ENCODE results near the gene UGT1A9. TPM values are rescaled to one million over a fixed set of nuclear protein-coding genes. Genes with fewer than 3 reads are reported as not detected.
"Not testable (repeated sequence)": the region's sequence is repeated elsewhere in the genome, so short reads cannot be mapped to it uniquely, and the experiment has no call there.

Gene UGT1A9
- polyA plus RNA-seq, 4 donors = 0.07 TPM; not detected in 3

GRCh38 chr2:233651430-233651829 lies 20.3 kb upstream of the UGT1A9 start:
- FAIRE-seq = no peak

GRCh38 chr2:233654501-233654900 lies 17.2 kb upstream of the UGT1A9 start:
- H3K27ac ChIP-seq (ENCODE audit: low read depth in 1 of 3, low read length in 2 of 3) = no peak overlapping the region
- no peak for FAIRE-seq
- 55 to 69% (median 67%) methylated on average over 6 of the region's 6 CpGs for WGBS, 3 donors
- H3K9me3 ChIP-seq (ENCODE audit: control insufficient read depth in 2 of 2, insufficient read depth in 1 of 2, low read depth in 1 of 2, low read length in 1 of 2) = no peaks in the 10 kb centered on the region
- no peak for DNase-seq
- no peaks in the 10 kb centered on the region for H3K4me1 ChIP-seq (ENCODE audit: control insufficient read depth in 3 of 3, insufficient read depth in 2 of 3, low read depth in 1 of 3, low read length in 2 of 3)
- H3K4me3 ChIP-seq (ENCODE audit: low read depth in 1 of 3, low read length in 3 of 3) = no peak overlapping the region
- no peaks in the 10 kb centered on the region for H3K36me3 ChIP-seq (ENCODE audit: control insufficient read depth in 3 of 3, insufficient read depth in 2 of 3, low read depth in 1 of 3, low read length in 3 of 3)
- no peaks in the 10 kb centered on the region for H3K27me3 ChIP-seq (ENCODE audit: control insufficient read depth in 3 of 3, insufficient read depth in 3 of 3, low read length in 3 of 3)

More at GRCh38 chr2:233651430-233651829, 20.3 kb upstream of the UGT1A9 start:
- H3K27ac ChIP-seq (ENCODE audit: low read depth in 1 of 3, low read length in 2 of 3) = no peak overlapping the region
- 95 to 100% (median 98%) methylated on average over 2 of the region's 2 CpGs for WGBS, 3 donors
- DNase-seq = no peak
- H3K27me3 ChIP-seq (ENCODE audit: control insufficient read depth in 3 of 3, insufficient read depth in 3 of 3, low read length in 3 of 3) = no peaks in the 10 kb centered on the region
- H3K4me3 ChIP-seq (ENCODE audit: low read depth in 1 of 3, low read length in 3 of 3) = no peak overlapping the region
- peaks cover 0 to 3% of the 10 kb centered on the region in 2 donors for H3K9me3 ChIP-seq (ENCODE audit: control insufficient read depth in 2 of 2, insufficient read depth in 1 of 2, low read depth in 1 of 2, low read length in 1 of 2)
- H3K4me1 ChIP-seq (ENCODE audit: control insufficient read depth in 3 of 3, insufficient read depth in 2 of 3, low read depth in 1 of 3, low read length in 2 of 3) = no peaks in the 10 kb centered on the region
- no peaks in the 10 kb centered on the region for H3K36me3 ChIP-seq (ENCODE audit: control insufficient read depth in 3 of 3, insufficient read depth in 2 of 3, low read depth in 1 of 3, low read length in 3 of 3)

GRCh38 chr2:233655043-233655442 lies 16.7 kb upstream of the UGT1A9 start:
- Histone ChIP-seq H3K4me1 (ENCODE audit: control insufficient read depth in 3 of 3, insufficient read depth in 2 of 3, low read depth in 1 of 3, low read length in 2 of 3) (no peaks in the 10 kb centered on the region), H3K36me3 (ENCODE audit: control insufficient read depth in 3 of 3, insufficient read depth in 2 of 3, low read depth in 1 of 3, low read length in 3 of 3) (no peaks in the 10 kb centered on the region), H3K4me3 (ENCODE audit: low read depth in 1 of 3, low read length in 3 of 3) (no peak overlapping the region), H3K27me3 (ENCODE audit: control insufficient read depth in 3 of 3, insufficient read depth in 3 of 3, low read length in 3 of 3) (no peaks in the 10 kb centered on the region), H3K9me3 (ENCODE audit: control insufficient read depth in 2 of 2, insufficient read depth in 1 of 2, low read depth in 1 of 2, low read length in 1 of 2) (no peaks in the 10 kb centered on the region), H3K27ac (ENCODE audit: low read depth in 1 of 3, low read length in 2 of 3) (no peak overlapping the region)
- no peak for FAIRE-seq
- 20 to 44% (median 23%) methylated on average over 1 of the region's 1 CpG for WGBS, 3 donors
- peak in 1 of 2 donors; percentile 68 for DNase-seq

GRCh38 chr2:233655943-233656342 lies 15.8 kb upstream of the UGT1A9 start:
- H3K36me3 ChIP-seq (ENCODE audit: control insufficient read depth in 3 of 3, insufficient read depth in 2 of 3, low read depth in 1 of 3, low read length in 3 of 3); DNase-seq; H3K27me3 ChIP-seq (ENCODE audit: control insufficient read depth in 3 of 3, insufficient read depth in 3 of 3, low read length in 3 of 3); FAIRE-seq; H3K9me3 ChIP-seq (ENCODE audit: control insufficient read depth in 2 of 2, insufficient read depth in 1 of 2, low read depth in 1 of 2, low read length in 1 of 2); H3K4me3 ChIP-seq (ENCODE audit: low read depth in 1 of 3, low read length in 3 of 3); H3K4me1 ChIP-seq (ENCODE audit: control insufficient read depth in 3 of 3, insufficient read depth in 2 of 3, low read depth in 1 of 3, low read length in 2 of 3); H3K27ac ChIP-seq (ENCODE audit: low read depth in 1 of 3, low read length in 2 of 3): not testable (repeated sequence)
- WGBS, 3 donors = 93 to 96% (median 95%) methylated on average over 3 of the region's 3 CpGs

- DNase-seq (no peak), FAIRE-seq (no peak)
- H3K36me3 ChIP-seq (ENCODE audit: control insufficient read depth in 3 of 3, insufficient read depth in 2 of 3, low read depth in 1 of 3, low read length in 3 of 3) = no peaks in the 10 kb centered on the region
- no peak overlapping the region for H3K27ac ChIP-seq (ENCODE audit: low read depth in 1 of 3, low read length in 2 of 3)
- H3K27me3 ChIP-seq (ENCODE audit: control insufficient read depth in 3 of 3, insufficient read depth in 3 of 3, low read length in 3 of 3) = no peaks in the 10 kb centered on the region
- no peaks in the 10 kb centered on the region for H3K4me1 ChIP-seq (ENCODE audit: control insufficient read depth in 3 of 3, insufficient read depth in 2 of 3, low read depth in 1 of 3, low read length in 2 of 3)
- H3K9me3 ChIP-seq (ENCODE audit: control insufficient read depth in 2 of 2, insufficient read depth in 1 of 2, low read depth in 1 of 2, low read length in 1 of 2) = no peaks in the 10 kb centered on the region
- WGBS, 3 donors = 73 to 88% (median 81%) methylated on average over 10 of the region's 10 CpGs
- no peak overlapping the region for H3K4me3 ChIP-seq (ENCODE audit: low read depth in 1 of 3, low read length in 3 of 3)
Observed at GRCh38 chr2:233656443-233656842, 15.3 kb upstream of the UGT1A9 start.

GRCh38 chr2:233658610-233659009 lies 13.1 kb upstream of the UGT1A9 start:
- H3K9me3 ChIP-seq (ENCODE audit: control insufficient read depth in 2 of 2, insufficient read depth in 1 of 2, low read depth in 1 of 2, low read length in 1 of 2) = peaks cover 0 to 5% of the 10 kb centered on the region in 2 donors
- H3K4me3 ChIP-seq (ENCODE audit: low read depth in 1 of 3, low read length in 3 of 3) = no peak overlapping the region
- H3K27ac ChIP-seq (ENCODE audit: low read depth in 1 of 3, low read length in 2 of 3) = no peak overlapping the region
- H3K27me3 ChIP-seq (ENCODE audit: control insufficient read depth in 3 of 3, insufficient read depth in 3 of 3, low read length in 3 of 3) = no peaks in the 10 kb centered on the region
- no peaks in the 10 kb centered on the region for H3K4me1 ChIP-seq (ENCODE audit: control insufficient read depth in 3 of 3, insufficient read depth in 2 of 3, low read depth in 1 of 3, low read length in 2 of 3)
- DNase-seq = no peak
- FAIRE-seq = no peak
- H3K36me3 ChIP-seq (ENCODE audit: control insufficient read depth in 3 of 3, insufficient read depth in 2 of 3, low read depth in 1 of 3, low read length in 3 of 3) = no peaks in the 10 kb centered on the region

GRCh38 chr2:233663911-233664310 lies 7.8 kb upstream of the UGT1A9 start:
- no peak overlapping the region for H3K4me3 ChIP-seq (ENCODE audit: low read depth in 1 of 3, low read length in 3 of 3)
- no peak for FAIRE-seq
- no peaks in the 10 kb centered on the region for H3K36me3 ChIP-seq (ENCODE audit: control insufficient read depth in 3 of 3, insufficient read depth in 2 of 3, low read depth in 1 of 3, low read length in 3 of 3)
- H3K4me1 ChIP-seq (ENCODE audit: control insufficient read depth in 3 of 3, insufficient read depth in 2 of 3, low read depth in 1 of 3, low read length in 2 of 3) = no peaks in the 10 kb centered on the region
- 43 to 58% (median 48%) methylated on average over 1 of the region's 1 CpG for WGBS, 3 donors
- peak in 1 of 2 donors; percentile 56 for DNase-seq
- H3K9me3 ChIP-seq (ENCODE audit: control insufficient read depth in 2 of 2, insufficient read depth in 1 of 2, low read depth in 1 of 2, low read length in 1 of 2) = peaks cover 0 to 5% of the 10 kb centered on the region in 2 donors
- no peak overlapping the region for H3K27ac ChIP-seq (ENCODE audit: low read depth in 1 of 3, low read length in 2 of 3)
- H3K27me3 ChIP-seq (ENCODE audit: control insufficient read depth in 3 of 3, insufficient read depth in 3 of 3, low read length in 3 of 3) = no peaks in the 10 kb centered on the region

GRCh38 chr2:233668605-233669260 lies 3.0 kb upstream of the UGT1A9 start:
- no peaks in the 10 kb centered on the region for H3K27me3 ChIP-seq (ENCODE audit: control insufficient read depth in 3 of 3, insufficient read depth in 3 of 3, low read length in 3 of 3)
- no peak overlapping the region for H3K4me3 ChIP-seq (ENCODE audit: low read depth in 1 of 3, low read length in 3 of 3)
- peak in 1 of 2 donors; percentile 19 for DNase-seq
- H3K4me1 ChIP-seq (ENCODE audit: control insufficient read depth in 3 of 3, insufficient read depth in 2 of 3, low read depth in 1 of 3, low read length in 2 of 3) = no peaks in the 10 kb centered on the region
- 72 to 83% (median 78%) methylated on average over 4 of the region's 4 CpGs for WGBS, 3 donors
- H3K9me3 ChIP-seq (ENCODE audit: control insufficient read depth in 2 of 2, insufficient read depth in 1 of 2, low read depth in 1 of 2, low read length in 1 of 2) = no peaks in the 10 kb centered on the region
- H3K36me3 ChIP-seq (ENCODE audit: control insufficient read depth in 3 of 3, insufficient read depth in 2 of 3, low read depth in 1 of 3, low read length in 3 of 3) = no peaks in the 10 kb centered on the region
- no peak overlapping the region for H3K27ac ChIP-seq (ENCODE audit: low read depth in 1 of 3, low read length in 2 of 3)
- FAIRE-seq = no peak

GRCh38 chr2:233672886-233673285 lies 1.2 kb downstream of the UGT1A9 start:
- 73 to 83% (median 82%) methylated on average over 3 of the region's 3 CpGs for WGBS, 3 donors
- Histone ChIP-seq H3K4me3 (ENCODE audit: low read depth in 1 of 3, low read length in 3 of 3) (no peak overlapping the region), H3K27me3 (ENCODE audit: control insufficient read depth in 3 of 3, insufficient read depth in 3 of 3, low read length in 3 of 3) (peaks cover 0 to 1% (median 0%) of the 10 kb centered on the region in 3 donors), H3K36me3 (ENCODE audit: control insufficient read depth in 3 of 3, insufficient read depth in 2 of 3, low read depth in 1 of 3, low read length in 3 of 3) (no peaks in the 10 kb centered on the region), H3K9me3 (ENCODE audit: control insufficient read depth in 2 of 2, insufficient read depth in 1 of 2, low read depth in 1 of 2, low read length in 1 of 2) (no peaks in the 10 kb centered on the region), H3K27ac (ENCODE audit: low read depth in 1 of 3, low read length in 2 of 3) (no peak overlapping the region), H3K4me1 (ENCODE audit: control insufficient read depth in 3 of 3, insufficient read depth in 2 of 3, low read depth in 1 of 3, low read length in 2 of 3) (no peaks in the 10 kb centered on the region)
- DNase-seq (no peak), FAIRE-seq (peak; percentile 55)
